Lung (tissue), 12 donors: Measurements from ENCODE around the gene TGFBR2. TPM values are rescaled to one million over a fixed set of nuclear protein-coding genes. Genes with fewer than 3 reads are reported as not detected.
A peak's percentile ranks its signal among the peaks of the same experiment; 100 is the strongest.

ENCODE experiments used
- ATAC-seq: fragments of 200-7000 bp; cut with Tn5 transposase; one replicate; pipeline ENCODE4 v1.9.1; 2020; ENCODE audit warnings: moderate number of reproducible peaks; ENCODE audit not compliant: insufficient read depth, low FRiP score
- DNase-seq, 3 donors: peaks; one replicate each; pipeline ENCODE4 v3.0.0-alpha.2; 2013 to 2017
- H3K27ac ChIP-seq, 2 donors: one replicate each; pipeline ENCODE4 v1.5.1; 2013; ENCODE audit warnings: mild to moderate bottlenecking in 2 of 2, moderate library complexity in 2 of 2, control low read depth in 1 of 2, inconsistent platforms in 1 of 2, low read depth in 1 of 2, low read length in 1 of 2
- H3K27me3 ChIP-seq, 3 donors: one replicate each; pipeline ENCODE4 v1.5.1; 2013; ENCODE audit warnings: low read length in 2 of 3; ENCODE audit not compliant: control insufficient read depth in 3 of 3, insufficient read depth in 3 of 3
- H3K36me3 ChIP-seq, 4 donors: one replicate each; pipeline ENCODE4 v1.5.1; 2013; ENCODE audit warnings: low read length in 4 of 4, mild to moderate bottlenecking in 1 of 4, moderate library complexity in 1 of 4; ENCODE audit not compliant: control insufficient read depth in 4 of 4, insufficient read depth in 4 of 4
- H3K4me1 ChIP-seq, 5 donors: one replicate each; pipeline ENCODE4 v1.5.1; 2013; ENCODE audit warnings: low read length in 5 of 5, mild to moderate bottlenecking in 2 of 5, moderate library complexity in 1 of 5; ENCODE audit not compliant: control insufficient read depth in 5 of 5, insufficient read depth in 5 of 5
- H3K4me3 ChIP-seq: one replicate; pipeline ENCODE4 v1.5.1; 2013; ENCODE audit warnings: mild to moderate bottlenecking, control low read depth, moderate library complexity
- H3K9ac ChIP-seq, 2 donors: one replicate each; pipeline ENCODE4 v1.5.1; 2013; ENCODE audit warnings: low read length in 2 of 2, control low read depth in 1 of 2; ENCODE audit not compliant: insufficient read depth in 1 of 2
- H3K9me3 ChIP-seq, 4 donors: one replicate each; pipeline ENCODE4 v1.5.1; 2013; ENCODE audit warnings: low read length in 3 of 4, mild to moderate bottlenecking in 1 of 4, moderate library complexity in 1 of 4; ENCODE audit not compliant: control insufficient read depth in 4 of 4, insufficient read depth in 3 of 4
- WGBS, 2 donors: extraction: QIAGEN DNeasy Blood & Tissue Kit; methylation state at CpG; one replicate each; pipeline ENCODE4 v1.1.7; 2013; 5-methylcytosine and 5-hydroxymethylcytosine counted together
- polyA plus RNA-seq, 2 donors: library from polyadenylated mRNA; stranded (reverse); fragments of 200-250 nt; gene quantifications; one replicate each; pipeline ENCODE4 v1.2.1, GENCODE V29; 2013
- total RNA-seq, 2 donors: library from RNA; depleted of rRNA in 1 of 2; stranded (reverse); fragments of >200 nt in 1 of 2; gene quantifications; one replicate each; pipeline ENCODE4 v1.2.1, GENCODE V29; 2014 to 2021
- TF ChIP-seq, protein P1 (sequence below): IDR thresholded peaks from 2 replicates; pipeline ENCODE4 v1.5.1; 2012; ENCODE audit warnings: mild to moderate bottlenecking; ENCODE audit errors: control extremely low read depth, extremely low read depth
- donor health status: control.
- donor health status: control.
- donor health status: Bipolar disorder and iron deficiency.
- donor health status: healthy.
- donor health status: DM: yes; HTN: yes; CAD: no.

TGFBR2 gene
- total and polyA plus RNA-seq, 4 donors = 31.1 to 232 (median 163) TPM

DNA sequence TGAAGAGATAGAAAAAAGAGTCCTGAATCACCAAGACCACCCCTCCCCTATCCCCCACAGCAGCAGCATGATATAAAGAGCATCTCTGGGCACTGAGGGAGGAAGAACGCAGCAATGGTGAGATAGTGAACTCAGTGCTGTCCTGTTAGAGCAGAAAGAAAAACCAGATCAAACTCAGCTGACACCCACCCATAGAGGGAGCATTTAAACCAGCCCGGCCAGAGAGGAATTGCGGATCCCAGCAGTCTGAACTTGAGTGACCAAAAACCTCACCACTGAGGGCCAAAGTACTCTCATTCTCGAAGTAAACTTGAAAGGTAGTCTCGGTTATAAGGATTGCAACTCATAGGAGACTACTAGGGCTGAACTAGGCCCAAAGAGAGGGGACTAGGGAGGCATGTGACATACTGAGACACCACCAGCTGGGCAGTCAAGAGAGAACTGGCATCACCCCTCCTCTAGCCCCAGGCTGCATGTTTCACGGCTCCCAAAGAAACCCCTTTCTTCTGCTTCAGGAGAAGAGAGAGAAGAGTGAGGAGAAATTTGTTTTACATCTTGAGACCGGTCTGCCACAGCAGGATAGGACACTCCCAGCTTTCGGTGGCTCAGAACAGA lies 39.2 kb upstream of the TGFBR2 start:
- H3K4me1 ChIP-seq = no peaks in the 10 kb centered on the region
- no peak for ATAC-seq
- TF ChIP-seq, protein P1, sequence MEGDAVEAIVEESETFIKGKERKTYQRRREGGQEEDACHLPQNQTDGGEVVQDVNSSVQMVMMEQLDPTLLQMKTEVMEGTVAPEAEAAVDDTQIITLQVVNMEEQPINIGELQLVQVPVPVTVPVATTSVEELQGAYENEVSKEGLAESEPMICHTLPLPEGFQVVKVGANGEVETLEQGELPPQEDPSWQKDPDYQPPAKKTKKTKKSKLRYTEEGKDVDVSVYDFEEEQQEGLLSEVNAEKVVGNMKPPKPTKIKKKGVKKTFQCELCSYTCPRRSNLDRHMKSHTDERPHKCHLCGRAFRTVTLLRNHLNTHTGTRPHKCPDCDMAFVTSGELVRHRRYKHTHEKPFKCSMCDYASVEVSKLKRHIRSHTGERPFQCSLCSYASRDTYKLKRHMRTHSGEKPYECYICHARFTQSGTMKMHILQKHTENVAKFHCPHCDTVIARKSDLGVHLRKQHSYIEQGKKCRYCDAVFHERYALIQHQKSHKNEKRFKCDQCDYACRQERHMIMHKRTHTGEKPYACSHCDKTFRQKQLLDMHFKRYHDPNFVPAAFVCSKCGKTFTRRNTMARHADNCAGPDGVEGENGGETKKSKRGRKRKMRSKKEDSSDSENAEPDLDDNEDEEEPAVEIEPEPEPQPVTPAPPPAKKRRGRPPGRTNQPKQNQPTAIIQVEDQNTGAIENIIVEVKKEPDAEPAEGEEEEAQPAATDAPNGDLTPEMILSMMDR = no peak
- H3K9me3 ChIP-seq = no peaks in the 10 kb centered on the region
- no peak overlapping the region for H3K9ac ChIP-seq
- no peaks in the 10 kb centered on the region for H3K36me3 ChIP-seq
- no peak for DNase-seq
- WGBS, 2 donors = 94 to 97% methylated on average over 8 of the region's 8 CpGs
- no peak overlapping the region for H3K27ac ChIP-seq
- H3K27me3 ChIP-seq = no peaks in the 10 kb centered on the region
- H3K4me3 ChIP-seq = no peak overlapping the region

- ATAC-seq (no peak), DNase-seq (no peak)
- H3K4me1 ChIP-seq = peaks cover 0 to 5% (median 0%) of the 10 kb centered on the region in 5 donors
- no peaks in the 10 kb centered on the region for H3K36me3 ChIP-seq
- H3K27ac ChIP-seq = peak overlapping the region in 1 of 2 donors; percentile 21
- no peaks in the 10 kb centered on the region for H3K27me3 ChIP-seq
- WGBS, 2 donors = 72 to 75% methylated on average over 4 of the region's 4 CpGs
- no peaks in the 10 kb centered on the region for H3K9me3 ChIP-seq
- TF ChIP-seq, protein P1 = no peak
- no peak overlapping the region for H3K9ac ChIP-seq
- H3K4me3 ChIP-seq = no peak overlapping the region
Measured at GRCh38 chr3:30576946-30577345, 29.5 kb upstream of the TGFBR2 start.

- Histone ChIP-seq H3K36me3 (no peaks in the 10 kb centered on the region), H3K4me3 (no peak overlapping the region), H3K27me3 (no peaks in the 10 kb centered on the region), H3K9me3 (no peaks in the 10 kb centered on the region), H3K9ac (no peak overlapping the region), H3K4me1 (peaks cover 0 to 5% (median 0%) of the 10 kb centered on the region in 5 donors), H3K27ac (no peak overlapping the region)
- ATAC-seq = no peak
- DNase-seq = no peak
- TF ChIP-seq, protein P1 = no peak
Measured at GRCh38 chr3:30577788-30578187, 28.6 kb upstream of the TGFBR2 start.

DNA sequence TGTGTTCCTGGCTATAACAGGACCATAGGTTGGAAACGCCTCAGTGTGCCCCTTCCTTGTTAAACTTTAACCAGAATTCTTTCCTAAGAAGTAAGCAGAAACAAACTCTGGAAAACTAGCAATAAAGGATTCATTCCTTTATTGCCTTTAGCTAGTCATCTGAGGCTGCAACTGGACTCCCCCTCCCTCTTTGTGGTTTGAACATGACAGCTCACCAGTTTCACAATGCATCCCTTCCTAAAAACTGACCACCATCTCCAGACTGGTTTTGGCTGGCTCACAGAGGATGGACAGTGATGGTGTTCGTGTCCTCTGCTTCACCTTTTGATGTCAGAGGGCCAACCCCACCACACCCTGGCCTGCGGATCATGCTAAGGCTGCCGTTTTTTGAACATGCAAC lies 27.9 kb upstream of the TGFBR2 start:
- H3K36me3 ChIP-seq = no peaks in the 10 kb centered on the region
- no peak overlapping the region for H3K27ac ChIP-seq
- ATAC-seq = peak; percentile 47
- no peak overlapping the region for H3K4me3 ChIP-seq
- H3K27me3 ChIP-seq = no peaks in the 10 kb centered on the region
- TF ChIP-seq, protein P1 = no peak
- no peaks in the 10 kb centered on the region for H3K9me3 ChIP-seq
- peaks cover 0 to 5% (median 0%) of the 10 kb centered on the region in 5 donors for H3K4me1 ChIP-seq
- DNase-seq = no peak
- H3K9ac ChIP-seq = no peak overlapping the region
- 71 to 73% methylated on average over 4 of the region's 4 CpGs for WGBS, 2 donors
